ENCODE results near the gene TMEM98.
"Not testable (repeated sequence)": the region's sequence is repeated elsewhere in the genome, so short reads cannot be mapped to it uniquely, and the experiment has no call there.

Gene TMEM98

GRCh38 chr17:32980230-32980629, 52.3 kb downstream of the TMEM98 start:
- no peak for DNase-seq

GRCh38 chr17:32981611-32982010, 53.7 kb downstream of the TMEM98 start:
- DNase-seq: not testable (repeated sequence)

GRCh38 chr17:32985050-32985756, 57.2 kb downstream of the TMEM98 start:
- DNase-seq: no peak

GRCh38 chr17:32987453-32987805, 59.5 kb downstream of the TMEM98 start:
- not testable (repeated sequence) for DNase-seq

- not testable (repeated sequence) for DNase-seq
Measured at GRCh38 chr17:32987868-32988267, 59.9 kb downstream of the TMEM98 start.

- no peak for DNase-seq
Measured at GRCh38 chr17:32988481-32989101, 60.6 kb downstream of the TMEM98 start.

GRCh38 chr17:32992321-32993033, 64.5 kb downstream of the TMEM98 start:
- no peak for DNase-seq

GRCh38 chr17:32993977-32994376, 66.0 kb downstream of the TMEM98 start:
- DNase-seq: peak in 2 of 56 donors; percentile 4 to 17
